ENCODE data around the gene GHR.

Gene GHR

GRCh38 chr5:42516282-42517042, 93.2 kb downstream of the GHR start:
- no peak for DNase-seq (ENCODE audit: low read depth)

GRCh38 chr5:42517164-42517563, 93.9 kb downstream of the GHR start:
- no peak for DNase-seq (ENCODE audit: low read depth)

- DNase-seq (ENCODE audit: low read depth) = peak; percentile 12
Observed at GRCh38 chr5:42518595-42519221, 95.5 kb downstream of the GHR start.

DNA sequence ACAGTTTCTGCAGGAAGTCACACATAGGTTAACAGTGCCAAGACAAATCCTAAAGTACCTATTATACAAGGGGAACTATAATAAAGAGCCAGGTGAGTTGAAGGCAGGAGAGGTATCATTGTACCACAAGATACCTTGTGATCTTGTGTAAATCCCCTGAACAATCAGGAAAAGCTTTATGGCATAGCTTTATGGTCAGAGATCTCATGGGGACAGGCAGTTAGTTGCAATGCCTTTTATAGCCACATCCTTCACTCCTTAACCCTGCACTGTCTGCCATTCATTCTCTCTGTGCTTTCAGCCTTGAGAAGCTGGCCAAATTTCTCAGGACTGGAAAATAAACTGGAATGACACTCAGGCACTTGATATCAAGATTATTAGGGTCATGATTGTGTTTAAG, 97.0 kb downstream of the GHR start:
- no peak for DNase-seq (ENCODE audit: low read depth)

GRCh38 chr5:42520957-42521356, 97.7 kb downstream of the GHR start:
- DNase-seq (ENCODE audit: low read depth) = no peak

DNA sequence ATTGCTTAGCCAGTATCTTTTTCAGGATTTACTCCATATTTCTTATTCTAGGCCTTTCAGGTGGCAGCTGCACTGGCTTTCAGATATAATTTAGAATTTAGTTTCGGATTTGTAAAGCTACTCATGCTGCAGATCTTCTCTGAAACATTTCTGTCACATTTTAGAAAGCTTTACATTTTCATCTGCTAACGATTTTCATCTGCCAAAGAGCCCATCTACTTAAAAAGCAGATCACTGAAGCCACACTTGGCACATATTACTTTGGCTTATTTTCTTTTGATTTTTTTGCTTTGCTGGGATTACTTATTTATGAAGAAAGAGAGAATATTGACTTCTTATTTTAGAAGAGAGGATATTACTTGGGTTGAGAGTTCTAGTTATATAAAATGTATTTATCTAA, 98.2 kb downstream of the GHR start:
- no peak for DNase-seq (ENCODE audit: low read depth)

- DNase-seq (ENCODE audit: low read depth) = no peak
Observed at GRCh38 chr5:42522783-42523182, 99.5 kb downstream of the GHR start.

DNA sequence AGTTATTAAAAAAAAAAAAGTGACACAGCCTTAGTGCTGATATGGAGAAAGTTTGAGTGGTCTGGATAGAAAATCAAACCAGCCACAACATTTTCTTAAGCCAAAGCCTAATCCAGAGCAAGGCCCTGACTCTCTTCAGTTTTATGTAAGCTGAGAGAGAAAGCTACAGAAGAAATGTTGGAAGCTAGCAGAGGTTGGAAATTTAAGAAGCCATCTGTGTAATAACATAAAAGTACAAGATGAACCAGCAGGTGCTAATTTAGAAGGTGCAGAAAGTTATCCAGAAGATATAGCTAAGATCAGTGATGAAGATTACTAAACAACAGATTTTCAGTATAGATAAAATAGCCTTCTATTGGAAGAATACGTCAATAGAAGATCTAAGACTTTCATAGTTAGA, 102.9 kb downstream of the GHR start:
- DNase-seq (ENCODE audit: low read depth) = no peak

DNA sequence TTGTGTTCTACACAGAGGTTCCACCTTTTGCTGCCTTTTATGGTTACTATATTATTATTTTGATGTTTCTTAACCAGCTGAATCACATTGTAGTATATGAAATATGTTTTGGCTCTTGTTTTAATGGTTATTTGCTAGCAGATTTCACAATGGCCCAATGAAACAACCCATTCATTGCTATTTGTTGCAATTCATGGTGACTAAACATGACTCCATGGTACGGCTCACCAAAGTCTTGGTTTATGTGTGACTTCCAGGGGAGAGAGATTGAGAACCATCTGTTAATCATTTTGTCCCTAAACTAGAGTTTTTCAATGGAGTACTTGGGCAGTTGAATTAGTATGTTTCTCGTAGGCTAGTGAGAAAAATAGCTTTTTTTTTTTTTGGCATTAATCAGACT, 108.4 kb downstream of the GHR start:
- DNase-seq (ENCODE audit: low read depth) = no peak

GRCh38 chr5:42542106-42542505, 118.9 kb downstream of the GHR start:
- DNase-seq (ENCODE audit: low read depth) = no peak

GRCh38 chr5:42543774-42544173, 120.5 kb downstream of the GHR start:
- DNase-seq (ENCODE audit: low read depth) = no peak

DNA sequence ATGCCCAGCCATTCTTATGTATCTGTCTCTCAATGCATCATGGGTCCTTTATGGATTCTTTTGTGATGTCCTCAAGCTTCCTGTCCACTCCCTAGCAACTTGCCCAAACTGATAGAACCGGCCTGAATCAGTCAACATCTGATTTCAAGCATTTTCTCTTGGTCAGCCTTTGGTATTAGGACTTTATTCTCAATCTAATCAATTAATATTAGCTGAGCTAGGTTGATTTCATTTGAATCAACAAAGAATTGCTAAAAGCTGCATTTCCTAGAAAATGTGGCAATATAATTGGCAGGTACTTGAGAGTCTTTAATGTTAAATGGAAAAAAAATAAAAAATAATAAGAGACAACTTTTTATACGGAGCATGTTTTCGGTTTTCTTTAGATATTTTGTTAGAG, 121.8 kb downstream of the GHR start:
- DNase-seq (ENCODE audit: low read depth) = no peak

DNA sequence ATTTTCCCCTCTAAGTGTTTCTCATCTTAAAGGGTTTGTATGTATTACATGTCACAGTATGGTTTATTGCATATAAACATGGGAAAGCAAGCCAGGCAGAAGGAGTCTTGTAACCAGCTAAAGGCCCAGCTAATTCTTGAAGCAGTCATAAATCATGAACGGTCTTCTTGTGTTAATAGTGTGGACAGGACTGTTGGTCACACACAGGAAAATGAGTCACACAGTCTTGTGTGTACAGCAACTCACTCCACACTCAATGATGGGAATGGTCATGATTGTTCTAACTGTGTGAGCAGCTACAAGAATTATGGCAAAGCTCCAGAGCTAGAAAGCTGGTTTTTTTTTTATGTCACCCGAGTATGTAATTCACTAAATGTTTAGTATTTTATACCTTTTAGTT, 123.9 kb downstream of the GHR start:
- peak; percentile 15 for DNase-seq (ENCODE audit: low read depth)

- DNase-seq (ENCODE audit: low read depth) = no peak
Observed at GRCh38 chr5:42547894-42548293, 124.7 kb downstream of the GHR start.

GRCh38 chr5:42552597-42552996, 129.4 kb downstream of the GHR start:
- no peak for DNase-seq (ENCODE audit: low read depth)

DNA sequence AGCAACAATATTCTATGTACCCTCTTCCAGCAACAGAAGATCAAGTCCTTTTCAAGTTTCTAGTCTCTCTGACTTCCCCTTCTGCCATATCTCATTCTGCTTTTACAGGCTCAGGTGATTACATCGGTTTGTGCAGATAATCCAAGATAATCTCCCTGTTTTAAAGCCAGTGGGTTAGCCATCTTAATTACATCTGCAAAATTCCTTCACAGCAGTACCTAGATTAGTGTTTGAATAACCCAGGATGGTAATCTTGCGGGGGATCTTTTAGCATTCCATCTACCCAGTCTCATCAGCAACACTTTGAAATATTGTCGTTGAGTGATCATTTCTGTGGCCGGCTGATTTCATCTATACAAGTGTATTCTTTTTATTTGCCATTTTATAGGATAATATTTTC, 130.2 kb downstream of the GHR start:
- no peak for DNase-seq (ENCODE audit: low read depth)

DNA sequence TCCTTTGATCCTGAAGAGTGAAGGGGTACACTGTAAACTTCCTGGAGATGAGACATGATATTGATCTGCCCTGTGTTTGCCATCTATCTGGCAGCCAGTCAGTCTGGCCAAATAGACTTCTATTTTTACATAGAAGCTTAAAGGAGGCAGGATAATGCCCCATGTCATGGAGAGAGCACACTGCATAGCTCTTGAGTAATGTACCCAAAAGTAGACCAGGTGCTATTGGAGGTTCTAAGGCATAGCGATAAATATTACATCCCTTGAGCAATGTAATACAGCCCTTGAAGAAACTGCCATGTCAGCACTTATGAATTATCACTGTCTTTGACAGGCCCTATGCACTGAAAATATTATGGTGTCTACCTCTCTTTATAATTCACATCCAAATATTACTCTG, 131.8 kb downstream of the GHR start:
- no peak for DNase-seq (ENCODE audit: low read depth)

DNA sequence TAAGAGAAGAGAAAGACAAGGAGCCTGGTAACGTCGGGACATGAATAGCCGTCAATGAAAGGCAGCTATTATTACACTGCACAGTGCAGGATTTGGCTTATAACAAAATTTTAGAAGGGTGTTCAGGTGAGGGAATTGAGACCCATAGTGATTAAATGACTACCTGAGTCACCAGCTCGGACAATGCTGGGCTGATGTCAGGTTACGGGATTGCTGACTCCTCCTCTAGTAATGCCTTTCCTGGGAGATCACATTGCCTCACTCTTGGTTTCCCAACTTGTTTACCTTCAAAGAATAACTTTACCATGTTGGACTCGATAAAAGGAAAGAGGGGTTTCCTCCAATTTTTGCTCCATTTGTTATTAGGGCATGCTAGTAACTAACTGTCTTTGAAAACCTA, 132.6 kb downstream of the GHR start:
- no peak for DNase-seq (ENCODE audit: low read depth)

DNA sequence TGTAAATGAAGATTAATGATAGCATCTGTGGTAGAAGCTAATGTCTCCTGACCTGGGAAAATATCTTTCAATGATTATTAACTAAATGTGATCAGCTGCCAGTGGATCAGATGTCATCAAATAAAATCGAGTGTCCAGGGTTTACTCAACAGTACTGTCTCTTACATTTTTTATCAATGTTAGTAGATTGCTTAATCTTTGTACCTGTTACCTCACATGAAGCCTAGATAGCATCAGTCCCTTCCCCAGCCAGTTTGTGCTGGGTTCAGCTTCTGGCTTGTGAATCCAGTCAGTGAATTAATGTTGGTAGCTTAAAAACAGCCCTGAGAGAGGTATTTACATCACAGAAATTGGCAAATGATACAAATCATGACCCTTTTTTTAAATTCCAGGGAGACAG, 134.4 kb downstream of the GHR start:
- no peak for DNase-seq (ENCODE audit: low read depth)

- no peak for DNase-seq (ENCODE audit: low read depth)
Observed at GRCh38 chr5:42561656-42562055, 138.4 kb downstream of the GHR start.

- no peak for DNase-seq (ENCODE audit: low read depth)
Observed at GRCh38 chr5:42564689-42565356, 141.6 kb downstream of the GHR start.

DNA sequence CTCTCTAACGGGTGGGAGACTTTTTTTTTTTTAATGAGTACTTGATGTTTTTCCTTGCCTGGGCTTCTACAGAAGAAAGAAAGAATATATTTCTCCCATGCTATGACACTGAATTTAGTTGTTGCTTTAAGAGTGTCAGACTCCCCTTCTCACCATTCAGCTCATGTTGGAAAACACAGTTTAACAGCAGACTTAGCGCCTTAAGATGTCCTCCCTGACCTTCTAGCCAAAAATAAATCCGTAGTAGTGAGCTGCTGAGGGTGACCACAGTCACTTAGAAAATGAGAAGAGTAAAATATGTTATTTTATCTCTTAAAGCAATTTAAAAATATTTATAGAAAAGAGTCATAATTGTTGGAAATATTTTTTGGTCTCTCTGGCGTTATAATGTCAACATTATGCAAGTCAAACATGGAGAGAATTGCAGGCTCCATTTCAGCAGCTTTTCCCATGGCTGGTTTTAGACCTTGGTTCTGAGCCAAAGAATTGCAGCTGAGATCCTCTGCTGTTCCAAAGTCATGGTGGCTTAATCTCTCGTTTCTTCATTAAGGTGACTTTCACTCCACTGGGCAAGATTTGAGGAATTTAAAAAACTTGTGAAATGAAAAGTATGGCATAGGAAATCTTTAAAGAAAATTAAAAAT, 143.5 kb downstream of the GHR start:
- no peak for DNase-seq (ENCODE audit: low read depth)

GRCh38 chr5:42569325-42569724, 146.1 kb downstream of the GHR start:
- DNase-seq (ENCODE audit: low read depth) = no peak
